ENCODE results near the gene CPVL. TPM values are rescaled to one million over a fixed set of nuclear protein-coding genes. Genes with fewer than 3 reads are reported as not detected.
"Not testable (repeated sequence)": the region's sequence is repeated elsewhere in the genome, so short reads cannot be mapped to it uniquely, and the experiment has no call there.

CPVL gene
- total RNA-seq, 1 experiment from 2014 or later = not detected

GRCh38 chr7:29127527-29127926 is 18.8 kb downstream of the CPVL start:
- DNase-seq (ENCODE audit: low read depth) = no peak

GRCh38 chr7:29126804-29127203 is 19.5 kb downstream of the CPVL start:
- DNase-seq (ENCODE audit: low read depth) = no peak
- in situ Hi-C loops (cut with HindIII; ENCODE audit: low pct_unique_long_range_greater_than_20kb, low sequenced_read_pairs) = no loop called here

More at GRCh38 chr7:29127527-29127926, 18.8 kb downstream of the CPVL start:
- in situ Hi-C loops (cut with HindIII; ENCODE audit: low pct_unique_long_range_greater_than_20kb, low sequenced_read_pairs) = no loop called here

GRCh38 chr7:29123626-29124190 is 22.6 kb downstream of the CPVL start:
- no peak for DNase-seq (ENCODE audit: low read depth)
- in situ Hi-C loops (cut with HindIII; ENCODE audit: low pct_unique_long_range_greater_than_20kb, low sequenced_read_pairs) = no loop called here

- DNase-seq (ENCODE audit: low read depth) = no peak
- in situ Hi-C loops (cut with HindIII; ENCODE audit: low pct_unique_long_range_greater_than_20kb, low sequenced_read_pairs) = no loop called here
These were observed 23.6 kb downstream of the CPVL start for GRCh38 chr7:29122759-29123158.

- DNase-seq (ENCODE audit: low read depth) = no peak
- in situ Hi-C loops (cut with HindIII; ENCODE audit: low pct_unique_long_range_greater_than_20kb, low sequenced_read_pairs) = no loop called here
These were observed 24.3 kb downstream of the CPVL start for GRCh38 chr7:29122081-29122480.

GRCh38 chr7:29120955-29121354 is 25.4 kb downstream of the CPVL start:
- no peak for DNase-seq (ENCODE audit: low read depth)
- in situ Hi-C loops (cut with HindIII; ENCODE audit: low pct_unique_long_range_greater_than_20kb, low sequenced_read_pairs) = no loop called here

- no peak for DNase-seq (ENCODE audit: low read depth)
- in situ Hi-C loops (cut with HindIII; ENCODE audit: low pct_unique_long_range_greater_than_20kb, low sequenced_read_pairs) = no loop called here
These were observed 26.8 kb downstream of the CPVL start for GRCh38 chr7:29119538-29119937.

GRCh38 chr7:29116361-29117200 is 29.8 kb downstream of the CPVL start:
- in situ Hi-C loops (cut with HindIII; ENCODE audit: low pct_unique_long_range_greater_than_20kb, low sequenced_read_pairs) = no loop called here
- DNase-seq (ENCODE audit: low read depth) = no peak

GRCh38 chr7:29115753-29116152 is 30.6 kb downstream of the CPVL start:
- in situ Hi-C loops (cut with HindIII; ENCODE audit: low pct_unique_long_range_greater_than_20kb, low sequenced_read_pairs) = no loop called here
- DNase-seq (ENCODE audit: low read depth) = no peak

GRCh38 chr7:29115130-29115687 is 31.1 kb downstream of the CPVL start:
- no peak for DNase-seq (ENCODE audit: low read depth)
- in situ Hi-C loops (cut with HindIII; ENCODE audit: low pct_unique_long_range_greater_than_20kb, low sequenced_read_pairs) = no loop called here

- DNase-seq (ENCODE audit: low read depth); in situ Hi-C loops (cut with HindIII; ENCODE audit: low pct_unique_long_range_greater_than_20kb, low sequenced_read_pairs): not testable (repeated sequence)
These were observed 32.1 kb downstream of the CPVL start for GRCh38 chr7:29114266-29114665.

- DNase-seq (ENCODE audit: low read depth) = peak; percentile 43
- in situ Hi-C loops (cut with HindIII; ENCODE audit: low pct_unique_long_range_greater_than_20kb, low sequenced_read_pairs) = no loop called here
These were observed 32.8 kb downstream of the CPVL start for GRCh38 chr7:29113384-29114102.

GRCh38 chr7:29112721-29113120 is 33.6 kb downstream of the CPVL start:
- in situ Hi-C loops (cut with HindIII; ENCODE audit: low pct_unique_long_range_greater_than_20kb, low sequenced_read_pairs) = no loop called here

GRCh38 chr7:29109899-29110298 is 36.4 kb downstream of the CPVL start:
- in situ Hi-C loops (cut with HindIII; ENCODE audit: low pct_unique_long_range_greater_than_20kb, low sequenced_read_pairs) = no loop called here
- peak; percentile 58 for DNase-seq (ENCODE audit: low read depth)

More at GRCh38 chr7:29112721-29113120, 33.6 kb downstream of the CPVL start:
- DNase-seq (ENCODE audit: low read depth) = no peak

GRCh38 chr7:29109358-29109757 is 37.0 kb downstream of the CPVL start:
- no peak for DNase-seq (ENCODE audit: low read depth)
- in situ Hi-C loops (cut with HindIII; ENCODE audit: low pct_unique_long_range_greater_than_20kb, low sequenced_read_pairs) = no loop called here

GRCh38 chr7:29107056-29107455 is 39.3 kb downstream of the CPVL start:
- no peak for DNase-seq (ENCODE audit: low read depth)
- in situ Hi-C loops (cut with HindIII; ENCODE audit: low pct_unique_long_range_greater_than_20kb, low sequenced_read_pairs) = no loop called here

- in situ Hi-C loops (cut with HindIII; ENCODE audit: low pct_unique_long_range_greater_than_20kb, low sequenced_read_pairs) = no loop called here
These were observed 39.7 kb downstream of the CPVL start for GRCh38 chr7:29106669-29106988.

GRCh38 chr7:29105752-29106668 is 40.3 kb downstream of the CPVL start:
- in situ Hi-C loops (cut with HindIII; ENCODE audit: low pct_unique_long_range_greater_than_20kb, low sequenced_read_pairs) = no loop called here

More at GRCh38 chr7:29106669-29106988, 39.7 kb downstream of the CPVL start:
- DNase-seq (ENCODE audit: low read depth) = no peak

More at GRCh38 chr7:29105752-29106668, 40.3 kb downstream of the CPVL start:
- DNase-seq (ENCODE audit: low read depth) = peak; percentile 65

Data from Caki2 (cell line).